ENCODE measurements around the gene TEX19. TPM values are rescaled to one million over a fixed set of nuclear protein-coding genes. Genes with fewer than 3 reads are reported as not detected.

TEX19 gene
- total and polyA plus RNA-seq, 2 of the 8 experiments (the other 6 are each of a cell fraction or from before 2014, with no cell fraction given), result 0.54 to 0.80 TPM

DNA sequence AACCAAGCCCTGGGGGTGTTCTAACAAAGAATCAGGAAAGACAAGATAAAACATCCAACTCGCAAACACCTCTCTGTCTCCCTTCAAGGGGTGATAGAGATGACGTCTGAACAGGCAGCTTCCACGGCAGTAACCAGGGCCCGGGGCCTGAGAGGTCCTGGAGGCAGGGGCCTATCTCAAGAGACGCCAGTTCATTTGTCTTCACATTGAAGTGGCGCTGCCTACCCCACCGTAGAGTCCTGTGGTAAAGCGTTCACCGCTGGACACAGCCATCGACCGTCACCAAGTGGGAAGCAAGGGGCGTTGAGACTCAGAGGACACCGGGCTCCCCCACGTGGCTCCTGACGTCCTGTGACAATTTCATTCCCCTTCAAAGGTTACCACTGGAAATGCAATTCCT, 33.9 kb downstream of the TEX19 start:
- H4K5ac ChIP-seq (ENCODE audit: insufficient read length, low read depth, low read length), result no peak overlapping the region
- no peak overlapping the region for H3K27ac ChIP-seq (ENCODE audit: low read depth, low read length)
- H2BK15ac ChIP-seq (ENCODE audit: low read length), result no peak overlapping the region
- DNase-seq (ENCODE audit: low read depth in 1 of 2, low spot score in 2 of 2) (no peak), FAIRE-seq (no peak)
- H3K23me2 ChIP-seq (ENCODE audit: low read depth, low read length), result no peaks in the 10 kb centered on the region
- no peak overlapping the region for H2BK120ac ChIP-seq (replicated peaks; ENCODE audit: low read depth, low read length)
- no peaks in the 10 kb centered on the region for H3K4me1 ChIP-seq (replicated peaks in 1 of 4; ENCODE audit: control insufficient read depth in 3 of 4, insufficient read depth in 4 of 4, low read length in 3 of 4)
- no peak overlapping the region for H3K4me3 ChIP-seq (ENCODE audit: extremely low read depth in 1 of 4, insufficient read depth in 2 of 4, low read depth in 3 of 4, low read length in 4 of 4)
- H3K79me2 ChIP-seq (ENCODE audit: control insufficient read depth in 1 of 2, insufficient read depth in 2 of 2, low read length in 2 of 2), result no peaks in the 10 kb centered on the region
- H4K91ac ChIP-seq (replicated peaks; ENCODE audit: insufficient read length, low read length), result no peak overlapping the region
- H3K36me3 ChIP-seq (ENCODE audit: control insufficient read depth in 2 of 4, insufficient read depth in 4 of 4, low read length in 3 of 4), result 0 out of 8 replicates have a peak, but pooled peaks cover 0 to 2% (median 0%) of the 10 kb centered on the region in 4 experiments
- no peak overlapping the region for H2BK20ac ChIP-seq (ENCODE audit: low read length)
- H3K4ac ChIP-seq (replicated peaks; ENCODE audit: insufficient read length, low read depth, low read length), result no peak overlapping the region
- H2AFZ ChIP-seq (ENCODE audit: low read length), result no peak overlapping the region
- no peak overlapping the region for H3K18ac ChIP-seq (ENCODE audit: extremely low read depth, low read length)
- H3K4me2 ChIP-seq (ENCODE audit: insufficient read depth in 1 of 2, low read depth in 2 of 2, low read length in 2 of 2), result no peak overlapping the region
- ChIA-PET CTCF (ENCODE audit: partially characterized antibody) (interaction anchor here (1.3 to 2.0 kb wide), 4 partner anchors 25 to 42 kb away, joined by 3 to 6 read pairs (median 4); partner anchors contain the start of gene HEXD), POLR2A (ENCODE audit: partially characterized antibody) (interaction anchor here (0.8 to 1.5 kb wide), 3 partner anchors 8 to 41 kb away, joined by 3 to 5 read pairs (median 3); partner anchors contain the start of gene UTS2R)
- no peak overlapping the region for H3K14ac ChIP-seq (ENCODE audit: insufficient read length)
- no peak overlapping the region for H2BK5ac ChIP-seq (ENCODE audit: low read depth, low read length)
- H4K20me1 ChIP-seq (replicated peaks in 1 of 2; ENCODE audit: control insufficient read depth in 1 of 2, insufficient read depth in 2 of 2, low read length in 2 of 2), result no peaks in the 10 kb centered on the region
- no peak overlapping the region for H2AK5ac ChIP-seq (ENCODE audit: low read depth, low read length)
- H3K79me1 ChIP-seq (ENCODE audit: low read depth, low read length), result no peaks in the 10 kb centered on the region
- no peak overlapping the region for H3K23ac ChIP-seq (ENCODE audit: insufficient read length)
- no peak overlapping the region for H2BK12ac ChIP-seq (ENCODE audit: low read depth, low read length)
- H3K27me3 ChIP-seq (replicated peaks in 1 of 4; ENCODE audit: control insufficient read depth in 3 of 4, extremely low read depth in 1 of 4, insufficient read depth in 3 of 4, low read length in 3 of 4), result no peaks in the 10 kb centered on the region
- H3K56ac ChIP-seq (replicated peaks; ENCODE audit: insufficient read length, low read depth, low read length), result no peak overlapping the region
- no peaks in the 10 kb centered on the region for H3K9me3 ChIP-seq (ENCODE audit: insufficient read depth in 2 of 2, low read depth in 1 of 2, low read length in 1 of 2)
- no peak overlapping the region for H3K9ac ChIP-seq (replicated peaks in 1 of 4; ENCODE audit: extremely low read depth in 1 of 4, low read depth in 3 of 4, low read length in 3 of 4)
- H4K8ac ChIP-seq (ENCODE audit: extremely low read depth, insufficient read depth, low read length), result no peak overlapping the region
- WGBS, 2 experiments (ENCODE audit: extremely low coverage in 1 of 2, insufficient coverage in 1 of 2, insufficient read length in 1 of 2, insufficient replicate concordance in 2 of 2, low coverage in 1 of 2, low lambda C conversion rate in 2 of 2, missing lambda C conversion rate in 1 of 2), result 89% methylated on average over 15 of the region's 15 CpGs; no CpG with 5 or more reads in 1 of the 2 experiments
- TF ChIP-seq SUZ12 (IDR thresholded peaks at IDR 0.05; ENCODE audit: low read length) (no peak), CEBPB (IDR thresholded peaks at IDR 0.05; ENCODE audit: low read depth, low read length) (no peak), SIRT6 (IDR thresholded peaks at IDR 0.05; ENCODE audit: low read length) (no peak), ZNF274 (IDR thresholded peaks at IDR 0.05; ENCODE audit: borderline replicate concordance, extremely low read depth, low read length) (no peak), POLR2AphosphoS5 (IDR thresholded peaks at IDR 0.05; ENCODE audit: low read depth, low read length) (no peak), NRF1 (IDR thresholded peaks at IDR 0.05; ENCODE audit: low read depth, low read length) (no peak), CREB1 (IDR thresholded peaks at IDR 0.05) (no peak), CTBP2 (IDR thresholded peaks at IDR 0.05; ENCODE audit: borderline replicate concordance, insufficient read depth, insufficient read length, low read length) (no peak), ATF3 (IDR thresholded peaks at IDR 0.05; ENCODE audit: insufficient read depth, low read depth, low read length) (no peak), PHF8 (conservative IDR thresholded peaks at IDR 0.05; ENCODE audit: low read depth, low read length) (no peak), RXRA (IDR thresholded peaks at IDR 0.05; ENCODE audit: insufficient read depth, low read depth, low read length) (no peak), CBX5 (IDR thresholded peaks at IDR 0.05; ENCODE audit: low read depth, low read length) (no peak)
- TF ChIP-seq, protein P1, sequence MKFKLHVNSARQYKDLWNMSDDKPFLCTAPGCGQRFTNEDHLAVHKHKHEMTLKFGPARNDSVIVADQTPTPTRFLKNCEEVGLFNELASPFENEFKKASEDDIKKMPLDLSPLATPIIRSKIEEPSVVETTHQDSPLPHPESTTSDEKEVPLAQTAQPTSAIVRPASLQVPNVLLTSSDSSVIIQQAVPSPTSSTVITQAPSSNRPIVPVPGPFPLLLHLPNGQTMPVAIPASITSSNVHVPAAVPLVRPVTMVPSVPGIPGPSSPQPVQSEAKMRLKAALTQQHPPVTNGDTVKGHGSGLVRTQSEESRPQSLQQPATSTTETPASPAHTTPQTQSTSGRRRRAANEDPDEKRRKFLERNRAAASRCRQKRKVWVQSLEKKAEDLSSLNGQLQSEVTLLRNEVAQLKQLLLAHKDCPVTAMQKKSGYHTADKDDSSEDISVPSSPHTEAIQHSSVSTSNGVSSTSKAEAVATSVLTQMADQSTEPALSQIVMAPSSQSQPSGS (IDR thresholded peaks at IDR 0.05; ENCODE audit: low read length), result no peak
